ENCODE measurements around the gene SPRY2. TPM values are rescaled to one million over a fixed set of nuclear protein-coding genes. Genes with fewer than 3 reads are reported as not detected.

SPRY2 gene
- total and polyA plus RNA-seq, 2 of the 13 experiments (the other 11 are each of a cell fraction or from before 2014, with no cell fraction given) = 7.4 to 25.1 TPM

- no TSS peak for BruUV-seq (replicated peaks)
- in situ Hi-C loops (cut with HindIII; ENCODE audit: extremely low pct_ligation_motif_present, low pct_unique_long_range_greater_than_20kb) (no loop called here), intact Hi-C loops (cut with micrococcal nuclease; ENCODE audit: unreplicated experiment) (no loop called here)
- Histone ChIP-seq H3K4me3 (replicated peaks in 1 of 3; ENCODE audit: insufficient read depth in 1 of 3, low read depth in 2 of 3, low read length in 3 of 3) (no peak overlapping the region), H3K27me3 (ENCODE audit: control insufficient read depth in 1 of 2, insufficient read depth in 2 of 2, low read length in 2 of 2) (no peaks in the 10 kb centered on the region; a peak in 1 of 5 replicates), H3K4me2 (ENCODE audit: low read depth, low read length) (no peak overlapping the region), H3K9me3 (ENCODE audit: low read length) (no peaks in the 10 kb centered on the region), H3K36me3 (replicated peaks in 1 of 2; ENCODE audit: control insufficient read depth in 1 of 2, insufficient read depth in 2 of 2, low read length in 2 of 2) (no peaks in the 10 kb centered on the region), H2AFZ (ENCODE audit: low read length) (no peak overlapping the region), H3K79me2 (ENCODE audit: insufficient read depth, low read length) (no peaks in the 10 kb centered on the region), H3K4me1 (ENCODE audit: insufficient read depth, low read length) (no peaks in the 10 kb centered on the region), H3K27ac (ENCODE audit: extremely low read length, insufficient read depth, low read length) (no peak overlapping the region), H4K20me1 (ENCODE audit: insufficient read depth, low read length) (no peaks in the 10 kb centered on the region), H3K9ac (ENCODE audit: insufficient read depth, low read depth, low read length) (no peak overlapping the region)
- WGBS (ENCODE audit: low lambda C conversion rate) = 30% methylated on average over 1 of the region's 1 CpG
- ChIA-PET POLR2A (no interaction called here), CTCF (ENCODE audit: low intra/inter-chr PET ratio, low total read pairs) (no interaction called here)
- no peak for DNase-seq (ENCODE audit: low spot score)
- ATAC-seq = no peak
- no peak for FAIRE-seq
- TF ChIP-seq ZBTB44 (CRISPR knock-in tag; IDR thresholded peaks at IDR 0.05) (no peak), NRL (CRISPR knock-in tag; IDR thresholded peaks at IDR 0.05; ENCODE audit: borderline replicate concordance) (no peak), CEBPB (IDR thresholded peaks at IDR 0.05; ENCODE audit: borderline replicate concordance, low read depth, low read length) (no peak), ZNF331 (CRISPR knock-in tag; IDR thresholded peaks at IDR 0.05) (no peak), BCL6 (CRISPR knock-in tag; IDR thresholded peaks at IDR 0.05) (no peak), ZNF772 (CRISPR knock-in tag; IDR thresholded peaks at IDR 0.05) (no peak), ZNF441 (CRISPR knock-in tag; IDR thresholded peaks at IDR 0.05; ENCODE audit: borderline replicate concordance) (no peak), SP140L (CRISPR knock-in tag; IDR thresholded peaks at IDR 0.05; ENCODE audit: borderline replicate concordance) (no peak), RAD51 (IDR thresholded peaks at IDR 0.05; ENCODE audit: borderline replicate concordance) (no peak), PRDM4 (CRISPR knock-in tag; IDR thresholded peaks at IDR 0.05; ENCODE audit: borderline replicate concordance) (no peak), HMGXB4 (CRISPR knock-in tag; IDR thresholded peaks at IDR 0.05; ENCODE audit: borderline replicate concordance in 1 of 2, low read depth in 1 of 2) (no peak), EP300 (IDR thresholded peaks at IDR 0.05; ENCODE audit: low read depth in 2 of 2, low read length in 2 of 2) (no peak), EP300 (CRISPR knock-in tag; IDR thresholded peaks at IDR 0.05; ENCODE audit: borderline replicate concordance) (no peak), ZNF644 (CRISPR knock-in tag; IDR thresholded peaks at IDR 0.05; ENCODE audit: low read depth) (no peak)
Observed at GRCh38 chr13:80376554-80376953, 35.6 kb upstream of the SPRY2 start.

Measured in HepG2 (cell line).